ENCODE results near the gene DEDD.

DNA sequence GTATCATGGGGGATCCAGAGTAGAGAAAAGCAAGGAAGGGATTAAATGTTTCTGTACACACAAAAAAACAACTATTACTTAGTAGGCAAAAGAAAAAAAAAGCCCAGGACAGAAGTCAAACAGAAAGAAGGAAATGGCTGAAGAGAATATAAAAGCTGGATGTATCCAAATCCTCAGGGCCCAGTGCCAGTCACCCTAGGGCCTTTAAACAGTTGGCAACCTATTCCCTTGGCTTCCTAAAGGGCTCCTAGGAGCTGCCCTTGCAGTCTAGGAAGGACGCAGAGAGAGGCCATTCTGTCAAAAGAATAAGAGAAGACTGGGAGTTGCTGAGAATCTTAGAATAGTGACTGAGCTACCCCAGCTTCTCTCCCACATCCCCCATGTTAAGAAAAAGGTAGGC is 39.9 kb upstream of the DEDD start:
- TF ChIP-seq, protein P1, sequence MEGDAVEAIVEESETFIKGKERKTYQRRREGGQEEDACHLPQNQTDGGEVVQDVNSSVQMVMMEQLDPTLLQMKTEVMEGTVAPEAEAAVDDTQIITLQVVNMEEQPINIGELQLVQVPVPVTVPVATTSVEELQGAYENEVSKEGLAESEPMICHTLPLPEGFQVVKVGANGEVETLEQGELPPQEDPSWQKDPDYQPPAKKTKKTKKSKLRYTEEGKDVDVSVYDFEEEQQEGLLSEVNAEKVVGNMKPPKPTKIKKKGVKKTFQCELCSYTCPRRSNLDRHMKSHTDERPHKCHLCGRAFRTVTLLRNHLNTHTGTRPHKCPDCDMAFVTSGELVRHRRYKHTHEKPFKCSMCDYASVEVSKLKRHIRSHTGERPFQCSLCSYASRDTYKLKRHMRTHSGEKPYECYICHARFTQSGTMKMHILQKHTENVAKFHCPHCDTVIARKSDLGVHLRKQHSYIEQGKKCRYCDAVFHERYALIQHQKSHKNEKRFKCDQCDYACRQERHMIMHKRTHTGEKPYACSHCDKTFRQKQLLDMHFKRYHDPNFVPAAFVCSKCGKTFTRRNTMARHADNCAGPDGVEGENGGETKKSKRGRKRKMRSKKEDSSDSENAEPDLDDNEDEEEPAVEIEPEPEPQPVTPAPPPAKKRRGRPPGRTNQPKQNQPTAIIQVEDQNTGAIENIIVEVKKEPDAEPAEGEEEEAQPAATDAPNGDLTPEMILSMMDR (conservative IDR thresholded peaks at IDR 0.05 in 1 of 2, IDR thresholded peaks at IDR 0.05 in 1 of 2; ENCODE audit: low read depth in 1 of 2, low read length in 2 of 2) = no peak
- TF ChIP-seq EZH2 (IDR thresholded peaks at IDR 0.05; ENCODE audit: low read length, missing control alignments) = no peak
